SIG-M5 (cell line): ENCODE measurements around the gene TRIM72.
A peak's percentile ranks its signal among the peaks of the same experiment; 100 is the strongest.
"Not testable (repeated sequence)": the region's sequence is repeated elsewhere in the genome, so short reads cannot be mapped to it uniquely, and the experiment has no call there.

Experiments
- DNase-seq: peaks from one replicate; lab custom pipeline; 2025; lab: John Stamatoyannopoulos, UW

Gene TRIM72

GRCh38 chr16:31215287-31216162 is 1.6 kb downstream of the TRIM72 start:
- no peak for DNase-seq

- DNase-seq, result no peak
These were observed 2.7 kb downstream of the TRIM72 start, which contains the start of gene PYDC1 for GRCh38 chr16:31216422-31217135. PYDC1 (minus strand) TSS chr16:31217135; CDS start chr16:31217028, 107 bp downstream.

- no peak for DNase-seq
These were observed 3.2 kb downstream of the TRIM72 start for GRCh38 chr16:31217136-31217530.

GRCh38 chr16:31219154-31219741 is 5.3 kb downstream of the TRIM72 start:
- no peak for DNase-seq

- no peak for DNase-seq
These were observed 7.6 kb downstream of the TRIM72 start for GRCh38 chr16:31221357-31222160.

GRCh38 chr16:31223044-31223443 is 9.1 kb downstream of the TRIM72 start:
- no peak for DNase-seq

GRCh38 chr16:31224092-31224955 is 10.4 kb downstream of the TRIM72 start:
- no peak for DNase-seq

GRCh38 chr16:31225193-31225592 is 11.3 kb downstream of the TRIM72 start:
- DNase-seq, result no peak

- no peak for DNase-seq
These were observed 14.3 kb downstream of the TRIM72 start for GRCh38 chr16:31228206-31228605.

- DNase-seq, result no peak
These were observed 15.6 kb downstream of the TRIM72 start for GRCh38 chr16:31229501-31229900.

- DNase-seq, result no peak
These were observed 24.1 kb downstream of the TRIM72 start for GRCh38 chr16:31238041-31238440.

GRCh38 chr16:31242206-31242605 is 28.3 kb downstream of the TRIM72 start:
- no peak for DNase-seq

- peak; percentile 93 for DNase-seq
These were observed 30.1 kb downstream of the TRIM72 start for GRCh38 chr16:31243734-31244670.

GRCh38 chr16:31245598-31245997 is 31.7 kb downstream of the TRIM72 start:
- not testable (repeated sequence) for DNase-seq

- DNase-seq, result no peak
These were observed 32.4 kb downstream of the TRIM72 start for GRCh38 chr16:31246296-31246695.

- DNase-seq, result no peak
These were observed 34.4 kb downstream of the TRIM72 start for GRCh38 chr16:31248344-31248743.

GRCh38 chr16:31250782-31251384 is 37.0 kb downstream of the TRIM72 start:
- DNase-seq, result no peak

- no peak for DNase-seq
These were observed 37.5 kb downstream of the TRIM72 start for GRCh38 chr16:31251435-31251834.

GRCh38 chr16:31253642-31254045 is 39.7 kb downstream of the TRIM72 start:
- peak; percentile 73 for DNase-seq
